Suppressor macrophage treated with lipopolysaccharide for 1 hour (primary cell): ENCODE results near the gene RNF8.

ENCODE experiments used
- DNase-seq, 3 donors: peaks; one replicate each; pipeline ENCODE4 v3.0.0-alpha.2; 2020 to 2022

The RNF8 gene

DNA sequence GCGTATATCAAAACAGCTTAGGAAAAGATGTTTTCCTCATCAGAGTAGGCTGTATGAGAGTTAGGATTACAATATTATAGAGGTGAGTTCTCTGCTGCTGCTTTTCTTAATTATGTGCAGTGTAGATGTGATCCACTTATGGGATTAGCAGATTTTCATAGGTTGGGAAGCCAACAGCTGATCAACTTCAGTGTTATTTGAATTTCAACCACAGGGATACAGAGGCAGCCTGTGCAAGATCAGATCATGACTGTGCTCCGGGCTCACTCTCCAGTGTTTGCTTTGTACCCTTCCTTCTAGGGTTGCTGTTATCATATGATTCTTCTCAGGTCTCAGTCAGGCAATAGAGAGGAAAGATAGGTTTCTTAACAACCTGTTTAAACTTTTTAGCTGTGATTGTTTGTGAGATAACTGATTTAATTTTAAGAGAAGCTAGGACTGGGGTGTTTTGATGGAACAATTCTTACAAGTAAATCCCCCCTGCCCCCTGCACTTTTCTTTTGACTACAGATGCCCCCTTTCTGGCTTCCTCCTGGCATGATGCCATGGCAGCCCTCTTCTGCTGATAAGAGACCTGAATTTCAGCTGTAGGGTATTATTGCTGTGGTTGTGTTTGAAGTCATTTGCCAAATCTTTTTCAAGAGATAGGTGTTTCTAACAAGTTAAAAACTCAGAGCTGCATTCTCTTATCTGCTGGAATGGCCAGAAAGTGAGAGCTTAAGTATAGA is 8.5 kb downstream of the RNF8 start:
- no peak for DNase-seq

DNA sequence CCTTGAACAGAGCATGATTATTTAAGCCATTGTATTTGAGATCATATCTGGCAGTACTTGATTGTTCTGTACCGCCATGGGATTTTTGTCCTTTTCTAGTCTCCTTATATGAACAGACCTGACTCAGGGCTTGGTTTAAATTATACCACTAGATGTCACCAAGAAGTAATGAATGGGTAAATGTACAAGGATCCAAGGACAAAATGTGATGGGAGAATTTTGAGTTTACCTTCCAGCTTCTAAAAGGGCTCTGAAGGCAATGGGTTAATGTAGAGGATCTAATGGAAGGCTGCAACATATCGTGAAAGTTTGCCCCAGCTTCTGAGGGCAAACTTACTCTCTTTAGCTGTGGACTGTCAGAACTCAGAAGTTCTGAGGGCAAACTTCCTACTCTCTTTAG is 12.0 kb downstream of the RNF8 start:
- no peak for DNase-seq

DNA sequence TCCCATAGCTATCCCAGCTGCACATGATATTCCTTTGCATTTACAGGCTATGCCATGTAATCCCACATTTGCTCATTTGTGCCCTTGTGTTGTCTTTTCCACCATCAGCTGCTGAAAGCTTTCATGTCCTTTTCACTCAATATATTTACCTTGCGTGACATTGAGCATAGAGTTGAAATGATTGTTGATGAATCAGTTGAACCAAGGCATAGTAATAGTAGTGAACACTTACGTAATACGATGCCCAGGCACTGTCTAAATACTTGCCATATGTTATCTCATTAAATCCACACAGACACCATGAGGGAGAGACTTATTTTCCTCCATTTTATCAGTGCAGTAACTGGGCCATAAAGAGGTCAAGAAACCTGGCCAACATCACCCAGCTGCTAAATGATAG is 13.1 kb downstream of the RNF8 start:
- DNase-seq, result no peak

DNA sequence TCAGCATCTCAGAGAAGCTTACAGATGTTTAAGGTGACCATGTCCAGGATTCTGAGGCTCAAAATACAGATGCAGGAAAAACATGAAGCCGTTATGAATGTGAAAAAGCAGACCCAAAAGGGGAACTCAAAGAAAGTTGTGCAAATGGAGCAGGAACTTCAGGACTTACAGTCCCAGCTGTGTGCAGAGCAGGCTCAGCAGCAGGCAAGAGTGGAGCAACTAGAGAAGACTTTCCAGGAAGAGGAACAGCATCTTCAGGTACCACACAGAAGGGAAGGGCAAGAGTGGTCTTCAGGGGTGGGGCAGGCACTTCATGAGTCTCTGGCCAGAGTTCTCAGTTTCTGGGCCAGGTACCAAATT is 15.2 kb downstream of the RNF8 start:
- DNase-seq, result peak; percentile 26 to 38 (median 29)

DNA sequence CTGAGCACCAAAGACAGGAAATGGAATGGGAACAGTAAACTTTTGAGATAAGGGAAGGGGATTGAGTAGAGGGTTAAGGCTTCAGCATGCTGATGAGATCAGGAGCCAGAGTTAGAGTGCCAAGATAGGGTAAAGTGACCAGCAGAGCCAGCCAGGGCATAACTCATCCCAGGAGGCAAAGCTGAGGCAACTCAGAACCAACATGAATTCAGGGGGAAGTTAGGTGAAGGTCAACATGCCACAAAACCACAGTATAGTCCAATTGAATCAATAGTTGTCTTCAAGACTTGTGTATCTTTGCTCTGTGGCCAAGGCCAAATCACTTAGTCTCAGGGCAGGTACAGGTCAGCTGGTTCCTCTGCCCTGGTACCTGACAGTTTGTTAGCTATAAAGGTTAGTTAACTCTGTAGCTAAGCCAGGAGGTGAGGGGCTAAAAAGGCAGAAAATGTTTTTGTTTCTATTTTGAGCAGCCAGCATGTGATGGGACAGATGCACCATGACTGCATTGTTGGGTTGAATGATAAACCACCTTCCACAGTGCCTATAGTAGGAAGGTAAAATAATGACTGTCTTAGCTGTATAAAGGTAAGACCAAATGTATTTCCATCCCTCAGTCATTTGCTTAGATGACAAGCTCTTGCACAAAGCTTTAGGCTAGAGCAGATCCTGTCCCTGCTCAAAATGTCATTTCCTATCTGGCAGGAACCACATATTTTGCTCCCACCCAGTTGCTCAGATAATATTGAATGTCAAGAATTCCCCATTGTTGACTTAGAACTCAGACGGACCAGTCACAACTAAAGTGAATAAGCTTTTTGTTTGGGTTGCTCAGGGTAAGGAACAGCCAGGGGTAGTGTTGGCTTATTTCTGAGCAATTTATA is 15.8 kb downstream of the RNF8 start:
- no peak for DNase-seq

DNA sequence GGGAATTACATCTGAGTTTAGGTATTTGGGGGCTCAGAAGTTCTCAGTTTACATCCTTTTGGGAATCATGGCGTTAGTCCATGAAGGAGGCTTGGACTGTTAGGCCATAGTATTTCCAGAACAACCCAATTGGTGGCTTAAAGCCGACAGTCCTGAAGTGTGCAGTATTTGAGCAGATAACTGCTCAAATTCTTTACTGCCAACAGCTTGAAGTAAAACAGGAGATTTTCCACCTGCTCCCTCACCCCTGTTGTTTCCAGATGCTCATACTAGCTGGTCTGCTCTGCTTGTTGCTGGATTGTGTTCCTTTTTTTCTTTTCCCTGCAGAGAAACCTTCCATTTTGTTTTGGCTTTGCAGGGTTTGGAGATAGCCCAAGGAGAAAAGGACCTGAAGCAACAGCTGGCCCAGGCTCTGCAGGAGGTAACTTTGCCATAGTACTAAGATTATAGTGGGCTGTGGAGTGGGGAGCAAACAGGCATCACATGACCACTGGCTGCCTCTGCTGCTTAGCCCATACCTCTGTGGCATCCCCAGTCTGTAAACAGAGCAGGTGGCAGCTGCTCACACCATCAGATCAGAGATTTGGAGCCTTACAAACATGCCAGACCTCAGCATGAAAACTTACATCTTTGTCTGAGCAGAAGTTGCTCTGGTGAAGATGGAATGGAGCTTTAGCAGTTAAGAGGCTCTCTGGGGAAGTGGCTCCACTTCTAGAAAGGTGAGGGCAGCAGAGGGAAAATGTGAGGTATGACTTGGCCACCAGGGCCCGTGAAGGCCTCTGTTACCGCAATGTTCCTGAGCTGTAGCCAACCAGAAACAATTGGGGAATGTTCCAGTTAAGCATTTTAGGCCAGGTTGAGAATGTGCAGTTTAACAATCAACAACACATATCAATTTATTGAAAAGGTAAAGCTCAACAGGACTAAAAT is 17.6 kb downstream of the RNF8 start:
- no peak for DNase-seq

DNA sequence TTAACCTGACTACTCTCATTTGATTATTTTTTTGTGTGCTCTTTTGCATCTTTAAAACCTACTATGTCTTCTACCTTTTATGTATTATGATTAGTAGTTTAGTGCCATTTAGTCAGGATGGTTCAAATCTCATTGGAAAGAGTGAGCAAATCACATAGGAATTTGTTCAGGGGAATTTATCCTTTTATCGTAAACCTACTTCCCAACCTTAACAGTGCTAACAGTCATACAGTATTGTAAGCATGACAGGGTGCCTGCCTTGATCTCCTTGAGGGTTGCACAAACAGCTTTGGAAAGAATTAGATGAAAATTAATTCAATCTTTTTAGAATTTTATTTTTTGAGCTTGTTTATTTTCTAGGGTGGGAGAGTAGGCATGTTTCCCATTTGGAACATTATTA is 18.3 kb downstream of the RNF8 start:
- no peak for DNase-seq

DNA sequence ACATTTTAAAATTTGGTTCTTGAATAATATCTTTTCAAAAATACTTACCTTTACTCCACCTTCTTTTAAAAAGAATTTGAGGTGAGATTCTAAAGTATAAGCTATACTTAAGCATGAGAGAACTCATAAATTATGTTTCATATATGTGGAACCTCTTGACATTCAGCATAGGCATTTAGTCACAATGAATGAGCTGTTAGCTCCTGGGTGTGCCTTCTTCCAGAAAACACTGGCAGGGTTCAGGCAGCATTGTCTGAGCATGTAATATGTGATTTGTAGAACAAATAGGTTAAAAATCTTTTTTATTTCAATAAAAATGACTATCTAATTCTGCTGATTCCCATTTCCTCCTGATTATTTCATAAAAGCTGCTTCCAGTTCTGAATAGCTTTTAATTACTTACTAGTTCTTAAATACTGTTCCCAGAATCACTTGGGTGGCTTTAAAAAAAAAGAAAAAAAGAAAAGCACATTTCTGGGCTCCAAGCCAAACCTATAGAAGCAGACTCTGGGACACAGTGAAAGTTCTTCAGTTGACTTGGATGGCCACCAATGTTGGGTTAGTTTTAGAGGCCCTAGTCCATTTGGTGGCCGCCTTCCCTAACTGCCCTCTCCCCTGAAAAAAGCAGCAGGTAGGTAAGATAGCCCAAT is 20.2 kb downstream of the RNF8 start:
- no peak for DNase-seq

DNA sequence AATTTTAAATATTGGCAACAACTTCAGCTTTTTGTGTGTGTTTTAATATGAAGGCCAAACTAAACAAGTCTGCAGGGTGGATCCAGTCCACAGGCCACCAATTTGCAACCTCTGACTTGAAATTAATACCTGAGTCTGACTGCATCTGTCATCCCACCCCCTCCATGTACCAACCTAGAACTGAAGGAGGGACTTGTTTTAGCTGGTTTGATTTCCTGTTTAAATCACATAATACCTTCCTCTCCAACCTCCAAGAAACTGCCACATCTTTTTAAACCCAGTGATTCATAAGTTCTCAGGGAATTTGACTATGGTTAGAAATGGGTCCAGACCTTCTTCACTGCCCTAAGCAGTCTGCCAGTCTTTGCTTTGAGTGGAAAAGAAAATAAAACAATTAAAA is 21.6 kb downstream of the RNF8 start:
- no peak for DNase-seq

DNA sequence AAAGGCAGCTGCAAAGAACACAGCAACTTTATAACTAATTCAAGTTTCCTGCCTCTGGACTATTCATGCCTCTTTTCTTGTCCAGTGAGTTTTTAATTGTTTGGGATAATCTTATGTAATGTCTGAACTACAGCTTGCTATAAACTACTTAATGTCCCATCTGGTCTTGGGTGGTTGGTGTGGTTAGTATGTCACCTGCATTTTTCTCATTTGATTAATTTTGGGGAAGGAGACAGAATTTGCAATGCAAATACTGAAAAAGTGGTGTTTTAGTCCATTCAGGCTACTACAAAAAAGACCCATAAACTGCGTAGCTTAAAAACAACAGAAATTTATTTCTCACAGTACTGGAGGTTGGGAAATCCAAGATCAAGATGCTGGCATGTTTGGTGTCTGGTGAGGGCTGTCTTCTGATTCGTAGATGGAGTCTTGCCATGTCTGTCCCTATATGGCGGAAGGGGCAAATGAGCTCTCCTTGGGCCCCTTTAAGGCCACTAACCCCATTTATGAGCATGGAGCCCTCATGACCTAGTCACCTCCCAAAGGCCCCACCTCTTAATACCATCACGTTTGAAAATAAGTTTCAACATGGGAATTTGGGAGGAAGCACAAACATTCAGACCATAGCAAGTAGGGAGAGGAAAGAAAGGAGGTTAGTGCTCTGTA is 22.4 kb downstream of the RNF8 start:
- DNase-seq, result no peak

DNA sequence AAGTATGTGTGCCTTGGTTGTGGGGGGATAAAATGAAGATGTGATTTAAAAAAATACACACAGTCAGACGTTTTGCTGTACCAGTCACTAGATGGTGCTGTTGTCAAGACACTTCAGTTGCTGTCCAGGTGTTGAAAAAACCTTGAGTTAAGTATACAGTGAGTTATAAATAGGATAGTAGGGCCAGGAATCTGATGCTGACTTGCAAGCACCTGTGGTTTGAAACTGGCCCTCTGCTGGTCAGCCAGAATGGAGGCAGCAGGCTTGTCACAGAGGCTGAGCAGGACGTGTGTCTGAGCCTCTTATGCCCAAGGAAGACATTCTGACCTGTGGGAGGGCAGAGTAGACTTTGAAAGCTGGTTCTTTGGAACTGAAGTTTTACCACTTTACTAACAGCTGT is 27.8 kb downstream of the RNF8 start:
- peak; percentile 24 to 47 (median 38) for DNase-seq

DNA sequence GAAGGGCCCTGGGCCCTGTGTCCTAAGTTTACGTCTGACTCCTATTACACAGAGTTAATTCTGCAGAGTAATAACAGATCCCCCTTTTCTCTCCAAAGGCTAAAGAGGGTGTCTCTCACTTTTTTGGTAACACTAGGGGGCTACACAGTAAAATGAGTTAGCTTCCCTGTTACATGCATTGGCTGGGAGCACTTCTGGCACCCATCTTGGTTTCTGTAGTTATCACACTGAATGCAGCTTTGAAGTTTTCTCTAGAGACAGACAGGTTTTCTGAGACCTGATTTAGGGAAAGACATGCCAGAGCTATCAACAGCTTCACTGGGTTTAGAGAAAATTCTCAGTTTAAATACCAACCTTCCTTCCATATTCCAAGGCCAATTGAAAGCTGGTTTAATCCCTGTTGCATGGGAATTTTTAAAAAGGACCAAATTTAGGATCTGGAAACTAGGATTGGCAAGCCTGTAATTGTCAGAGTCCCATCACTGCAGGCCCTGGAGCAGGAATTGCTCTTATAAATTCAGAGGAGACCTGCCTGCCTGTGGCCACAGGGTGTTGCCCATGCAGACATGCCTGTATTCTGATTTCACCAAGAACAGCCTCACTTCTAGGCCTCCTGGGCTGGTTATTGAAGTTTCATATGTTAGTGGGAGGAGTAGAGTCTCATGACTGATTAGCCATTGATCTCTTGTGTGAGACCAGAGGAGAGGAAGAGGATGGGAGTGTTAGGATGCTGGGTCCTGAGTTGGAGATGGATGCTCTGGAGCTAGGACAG is 29.4 kb downstream of the RNF8 start:
- no peak for DNase-seq

DNA sequence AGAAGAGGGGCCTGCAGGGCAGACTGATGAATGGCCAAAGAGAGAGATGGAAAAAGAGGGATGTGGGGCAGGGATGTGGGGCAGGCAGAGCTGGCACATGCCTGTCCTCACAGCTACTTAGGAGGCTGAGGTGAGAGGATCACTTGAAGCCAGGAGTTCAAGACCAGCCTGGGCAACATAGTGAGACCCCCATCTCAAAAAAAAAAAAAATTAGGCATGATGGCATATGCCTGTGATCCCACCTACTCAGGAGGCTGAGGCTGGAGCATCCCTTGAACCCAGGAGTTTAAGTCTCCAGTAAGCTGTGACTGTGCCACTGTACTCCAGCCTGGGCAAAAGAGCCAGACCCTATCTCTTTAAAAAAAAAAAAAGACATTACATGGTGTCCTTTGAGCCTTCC is 34.8 kb downstream of the RNF8 start:
- DNase-seq, result no peak

DNA sequence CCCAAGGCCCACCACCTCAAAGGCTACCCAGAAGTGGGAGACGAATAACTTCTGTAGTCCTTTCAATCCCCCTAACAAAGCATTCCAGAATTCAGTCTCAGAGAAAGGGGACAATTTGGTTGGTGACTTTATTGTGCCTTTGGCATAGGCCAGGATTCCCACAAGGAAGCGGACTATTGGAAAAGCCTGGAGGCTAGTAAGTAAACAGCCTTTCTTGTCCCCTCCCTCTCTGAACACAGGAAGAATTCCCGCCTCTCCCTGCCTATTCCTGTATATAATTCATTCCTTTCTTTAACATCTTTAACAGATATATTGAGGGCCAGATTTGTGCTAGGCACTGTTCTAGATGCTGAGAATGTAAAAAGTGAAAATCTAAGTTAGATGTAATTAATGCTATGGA is 36.1 kb downstream of the RNF8 start:
- DNase-seq, result no peak

DNA sequence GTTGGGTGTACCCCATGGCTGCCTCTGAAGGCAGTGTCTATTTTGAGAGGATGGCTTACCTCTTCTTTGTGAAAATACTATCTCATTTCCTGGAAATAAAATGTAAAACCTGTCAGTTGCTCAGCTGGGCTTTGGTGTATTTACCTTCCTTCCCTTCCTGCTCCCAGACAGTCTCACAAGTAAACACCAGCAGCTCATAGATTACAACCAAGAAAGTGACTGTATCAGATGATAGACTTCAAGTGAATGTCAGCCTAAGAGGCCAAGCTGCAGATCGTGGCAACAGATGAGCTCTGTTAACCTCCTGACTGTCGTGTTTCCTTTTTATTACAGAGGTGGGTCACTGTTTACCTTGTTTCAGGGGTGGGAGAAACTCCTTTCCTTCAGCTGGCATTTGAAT is 37.3 kb downstream of the RNF8 start:
- no peak for DNase-seq

DNA sequence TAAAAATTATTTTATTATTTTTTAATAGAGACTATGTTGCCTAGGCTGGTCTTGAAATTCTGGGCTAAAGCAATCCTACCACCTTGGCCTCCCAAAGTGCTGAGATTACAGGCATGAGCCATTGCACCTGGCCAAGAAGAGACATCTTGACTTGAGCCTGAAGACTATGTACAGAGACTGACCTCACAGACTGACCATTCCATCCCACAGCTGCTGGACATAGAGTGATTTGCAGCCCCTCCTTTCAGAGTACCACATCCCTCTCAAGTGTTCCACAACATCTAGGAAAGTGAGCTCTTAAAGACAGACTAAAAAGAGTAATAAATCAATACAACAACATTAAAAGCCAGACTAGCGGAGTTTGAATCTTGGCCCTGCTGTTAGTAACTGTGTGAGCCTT is 39.0 kb downstream of the RNF8 start:
- DNase-seq, result no peak

DNA sequence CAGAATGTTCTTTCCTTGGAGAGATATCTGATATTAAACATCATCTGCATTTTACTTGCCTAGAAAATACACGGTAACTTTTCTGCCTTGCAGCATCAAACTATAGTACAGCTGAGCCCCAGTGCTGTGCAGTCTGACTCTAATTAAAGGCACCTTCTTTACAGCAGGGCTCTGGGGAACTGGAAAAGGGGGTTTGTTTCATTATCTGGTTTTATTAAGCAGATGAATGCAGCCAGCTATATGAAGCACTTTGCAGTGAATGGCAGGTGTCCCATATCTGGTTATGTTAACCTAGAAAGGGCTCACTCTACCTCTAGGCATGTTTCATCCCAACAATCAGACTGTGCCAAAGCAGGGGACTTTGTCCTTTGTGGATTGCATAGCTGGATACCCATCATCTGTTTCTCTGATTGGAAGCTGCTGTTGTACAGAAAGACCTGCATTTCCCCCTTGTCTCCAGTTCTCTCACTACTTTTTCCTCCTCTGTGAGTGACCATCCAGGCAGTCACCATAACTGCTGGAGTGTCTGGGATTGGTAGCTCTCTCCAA is 39.7 kb downstream of the RNF8 start:
- DNase-seq, result no peak

DNA sequence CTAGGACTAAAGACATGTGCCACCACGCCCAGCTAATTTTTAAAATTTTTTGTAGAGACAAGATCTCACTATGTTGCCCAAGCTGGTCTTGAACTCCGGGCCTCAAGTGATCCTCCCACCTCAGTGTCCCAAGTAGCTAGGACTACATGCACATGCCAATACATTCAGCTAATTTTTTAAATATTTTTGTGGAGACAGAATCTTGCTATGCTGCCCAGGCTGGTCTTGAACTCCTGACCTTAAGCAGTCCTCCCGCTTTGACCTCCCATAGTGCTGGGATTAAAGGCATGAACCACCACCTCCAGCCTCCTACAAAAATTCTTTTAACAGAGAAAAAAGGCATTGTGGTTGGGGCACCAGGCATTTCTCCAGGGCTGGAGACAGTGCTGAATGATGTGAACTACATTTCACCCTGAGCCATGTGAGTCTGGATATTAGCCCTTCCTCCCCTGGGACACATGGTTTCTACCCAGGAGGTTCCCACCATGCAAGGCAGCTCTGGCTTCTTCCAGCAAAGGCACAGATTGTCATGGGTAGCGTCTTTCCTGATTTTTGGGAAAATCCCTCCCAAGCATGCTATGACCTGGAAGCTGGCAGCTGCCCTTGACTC is 42.9 kb downstream of the RNF8 start:
- no peak for DNase-seq

DNA sequence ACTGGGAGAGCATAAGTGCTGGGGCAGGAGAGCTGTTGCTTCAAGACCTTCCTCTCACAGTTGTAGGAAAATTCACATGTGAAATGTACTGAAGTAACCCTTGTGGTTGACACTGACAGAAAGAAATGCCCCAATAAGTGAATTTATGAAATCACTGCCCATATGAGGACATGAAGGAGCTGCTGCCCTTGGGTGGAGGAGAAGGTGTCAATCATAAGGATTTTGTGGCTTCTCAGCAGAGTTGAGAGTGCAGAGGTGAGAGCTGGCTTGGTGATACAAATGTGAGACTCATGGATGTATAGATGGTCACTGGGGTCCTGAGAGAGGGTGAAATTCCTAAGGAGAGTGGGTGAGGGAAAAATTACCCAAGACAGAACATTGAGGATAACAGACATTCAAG is 45.3 kb downstream of the RNF8 start:
- no peak for DNase-seq

DNA sequence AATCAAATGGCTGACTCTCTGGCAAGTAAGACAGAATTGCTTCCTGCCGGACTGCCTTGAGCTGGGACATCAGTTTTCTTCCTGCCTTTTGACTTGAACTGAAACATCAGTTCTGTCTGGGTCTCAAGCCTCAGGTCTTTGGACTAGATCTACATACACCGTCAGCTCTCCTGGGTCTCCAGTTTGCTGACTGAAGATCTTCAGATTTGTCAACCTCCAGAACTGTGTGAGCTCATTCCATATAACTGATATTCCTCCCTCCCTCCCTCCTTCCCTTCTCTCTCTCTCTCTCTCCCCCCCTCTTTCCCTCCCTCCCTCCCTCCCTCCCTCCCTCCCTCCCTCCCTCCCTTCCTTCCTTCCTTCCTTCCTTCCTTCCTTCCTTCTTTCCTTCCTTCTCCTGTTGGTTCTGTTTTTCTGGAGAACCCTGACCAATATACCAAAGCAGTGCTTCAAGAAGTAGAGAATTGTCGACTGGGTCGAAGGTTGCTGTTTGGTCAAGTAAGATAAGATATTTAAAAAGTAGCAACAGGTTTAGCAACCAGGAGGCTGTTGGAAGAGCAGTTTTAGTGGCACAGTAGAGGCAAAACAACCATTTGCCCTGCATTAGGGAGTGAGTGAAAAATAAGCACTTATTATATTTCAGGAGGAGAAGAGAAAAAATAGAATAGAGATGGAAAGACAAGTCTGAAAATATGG is 46.2 kb downstream of the RNF8 start:
- no peak for DNase-seq
